HL-60 (cell line): ENCODE measurements around the gene PRRT1.

ENCODE experiments used
- POLR2AphosphoS5 ChIP-seq: IDR thresholded peaks from 2 replicates; pipeline ENCODE4 v1.6.1; 2012; ENCODE audit warnings: low read depth
- TF ChIP-seq, protein P1 (sequence below): IDR thresholded peaks from one replicate; pipeline ENCODE4 v1.5.1; 2011; ENCODE audit warnings: low read length, control low read depth, inconsistent platforms; ENCODE audit not compliant: insufficient read depth
- TF ChIP-seq, protein P2 (sequence below): IDR thresholded peaks from 2 replicates; pipeline ENCODE4 v1.6.1; 2012; ENCODE audit warnings: low read depth; ENCODE audit not compliant: insufficient replicate concordance

DNA sequence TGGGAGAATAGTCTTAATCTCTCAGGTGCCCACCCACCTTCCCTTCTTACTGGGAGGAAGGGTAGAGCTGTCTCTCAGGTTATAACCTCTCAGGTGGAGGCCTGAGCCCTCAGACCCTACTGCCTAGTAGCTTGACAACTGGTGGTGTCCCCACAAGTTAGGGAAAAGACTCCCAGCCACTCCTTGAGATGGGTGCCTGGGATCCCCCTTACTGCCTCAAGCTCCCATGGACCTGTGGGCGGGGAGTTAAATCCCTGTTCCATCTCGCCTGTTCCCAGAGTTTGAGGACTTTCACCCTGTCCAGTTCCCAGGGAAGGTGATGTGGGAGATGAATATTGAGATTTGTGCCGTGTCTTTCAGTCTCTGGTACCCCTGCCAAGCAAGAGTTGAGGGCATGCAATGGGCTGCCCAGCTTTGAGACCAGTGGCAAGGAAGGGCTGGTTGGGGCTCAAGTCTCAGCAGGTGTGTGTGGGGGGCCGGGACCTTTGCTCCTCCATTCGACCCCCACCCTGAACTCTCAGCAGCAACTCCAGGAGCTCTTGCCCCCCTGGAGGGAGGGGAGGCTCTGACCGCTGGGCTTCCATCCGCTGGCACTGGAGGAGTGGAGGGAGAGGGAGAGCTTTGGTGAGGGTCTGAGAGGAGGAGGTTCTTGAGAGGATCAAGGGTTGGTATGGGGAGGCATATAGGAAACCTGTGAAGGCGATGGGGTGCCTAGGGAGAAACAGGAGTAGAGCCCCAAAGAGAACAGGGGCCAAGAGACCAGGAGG, 39.4 kb upstream of the PRRT1 start:
- TF ChIP-seq, protein P1, sequence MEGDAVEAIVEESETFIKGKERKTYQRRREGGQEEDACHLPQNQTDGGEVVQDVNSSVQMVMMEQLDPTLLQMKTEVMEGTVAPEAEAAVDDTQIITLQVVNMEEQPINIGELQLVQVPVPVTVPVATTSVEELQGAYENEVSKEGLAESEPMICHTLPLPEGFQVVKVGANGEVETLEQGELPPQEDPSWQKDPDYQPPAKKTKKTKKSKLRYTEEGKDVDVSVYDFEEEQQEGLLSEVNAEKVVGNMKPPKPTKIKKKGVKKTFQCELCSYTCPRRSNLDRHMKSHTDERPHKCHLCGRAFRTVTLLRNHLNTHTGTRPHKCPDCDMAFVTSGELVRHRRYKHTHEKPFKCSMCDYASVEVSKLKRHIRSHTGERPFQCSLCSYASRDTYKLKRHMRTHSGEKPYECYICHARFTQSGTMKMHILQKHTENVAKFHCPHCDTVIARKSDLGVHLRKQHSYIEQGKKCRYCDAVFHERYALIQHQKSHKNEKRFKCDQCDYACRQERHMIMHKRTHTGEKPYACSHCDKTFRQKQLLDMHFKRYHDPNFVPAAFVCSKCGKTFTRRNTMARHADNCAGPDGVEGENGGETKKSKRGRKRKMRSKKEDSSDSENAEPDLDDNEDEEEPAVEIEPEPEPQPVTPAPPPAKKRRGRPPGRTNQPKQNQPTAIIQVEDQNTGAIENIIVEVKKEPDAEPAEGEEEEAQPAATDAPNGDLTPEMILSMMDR: no peak
- TF ChIP-seq, protein P2, sequence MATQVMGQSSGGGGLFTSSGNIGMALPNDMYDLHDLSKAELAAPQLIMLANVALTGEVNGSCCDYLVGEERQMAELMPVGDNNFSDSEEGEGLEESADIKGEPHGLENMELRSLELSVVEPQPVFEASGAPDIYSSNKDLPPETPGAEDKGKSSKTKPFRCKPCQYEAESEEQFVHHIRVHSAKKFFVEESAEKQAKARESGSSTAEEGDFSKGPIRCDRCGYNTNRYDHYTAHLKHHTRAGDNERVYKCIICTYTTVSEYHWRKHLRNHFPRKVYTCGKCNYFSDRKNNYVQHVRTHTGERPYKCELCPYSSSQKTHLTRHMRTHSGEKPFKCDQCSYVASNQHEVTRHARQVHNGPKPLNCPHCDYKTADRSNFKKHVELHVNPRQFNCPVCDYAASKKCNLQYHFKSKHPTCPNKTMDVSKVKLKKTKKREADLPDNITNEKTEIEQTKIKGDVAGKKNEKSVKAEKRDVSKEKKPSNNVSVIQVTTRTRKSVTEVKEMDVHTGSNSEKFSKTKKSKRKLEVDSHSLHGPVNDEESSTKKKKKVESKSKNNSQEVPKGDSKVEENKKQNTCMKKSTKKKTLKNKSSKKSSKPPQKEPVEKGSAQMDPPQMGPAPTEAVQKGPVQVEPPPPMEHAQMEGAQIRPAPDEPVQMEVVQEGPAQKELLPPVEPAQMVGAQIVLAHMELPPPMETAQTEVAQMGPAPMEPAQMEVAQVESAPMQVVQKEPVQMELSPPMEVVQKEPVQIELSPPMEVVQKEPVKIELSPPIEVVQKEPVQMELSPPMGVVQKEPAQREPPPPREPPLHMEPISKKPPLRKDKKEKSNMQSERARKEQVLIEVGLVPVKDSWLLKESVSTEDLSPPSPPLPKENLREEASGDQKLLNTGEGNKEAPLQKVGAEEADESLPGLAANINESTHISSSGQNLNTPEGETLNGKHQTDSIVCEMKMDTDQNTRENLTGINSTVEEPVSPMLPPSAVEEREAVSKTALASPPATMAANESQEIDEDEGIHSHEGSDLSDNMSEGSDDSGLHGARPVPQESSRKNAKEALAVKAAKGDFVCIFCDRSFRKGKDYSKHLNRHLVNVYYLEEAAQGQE: no peak
- TF ChIP-seq POLR2AphosphoS5: no peak
